Mucosa of gallbladder (tissue), 1 donor: ENCODE measurements around the gene TNFAIP8L1. TPM values are rescaled to one million over a fixed set of nuclear protein-coding genes. Genes with fewer than 3 reads are reported as not detected.

Source experiments
- DNase-seq: peaks from one replicate; pipeline ENCODE4 v3.0.0-alpha.2; 2020; ENCODE audit warnings: low spot score
- total RNA-seq: library from RNA; stranded (reverse); gene quantifications from one replicate; pipeline ENCODE4 v1.2.1, GENCODE V29; 2021
- donor health status: DM: no; HTN: no; CAD: no.

The TNFAIP8L1 gene
- total RNA-seq, 1 donor from 2014 or later: 7.3 TPM

DNA sequence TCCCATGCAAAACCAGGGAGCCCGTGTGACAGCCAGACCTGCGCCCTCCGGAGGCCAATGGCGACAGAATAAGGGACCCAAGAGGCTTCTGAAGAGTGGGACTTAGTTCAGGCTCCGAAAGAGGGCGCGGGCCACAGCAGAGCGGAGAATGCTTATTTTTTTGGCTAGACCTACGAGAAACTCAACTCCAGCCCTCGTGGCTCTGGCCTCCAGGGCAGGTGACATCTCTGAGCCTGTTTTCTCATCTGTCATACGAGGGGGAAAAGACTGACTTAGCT is 61.3 kb downstream of the TNFAIP8L1 start:
- no peak for DNase-seq

DNA sequence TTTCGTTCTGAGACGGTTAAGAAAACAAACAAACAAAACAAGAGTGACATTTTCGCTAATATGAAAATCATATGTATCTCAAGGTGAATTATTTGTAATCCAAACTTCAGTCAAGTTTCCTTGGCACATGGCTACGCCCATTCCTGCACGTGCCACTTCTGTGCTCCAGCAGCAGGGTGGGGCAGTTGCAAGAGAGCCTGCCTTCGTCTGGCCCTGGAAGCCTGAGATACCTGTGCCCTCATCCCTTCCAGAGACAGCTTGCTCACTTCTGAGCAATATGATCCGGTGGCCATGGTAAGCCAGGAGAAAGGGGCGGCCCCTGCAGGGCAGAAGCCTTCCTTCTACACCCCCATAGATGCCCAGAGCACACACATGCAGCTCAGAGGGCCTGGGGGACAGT is 62.2 kb downstream of the TNFAIP8L1 start:
- DNase-seq: no peak

DNA sequence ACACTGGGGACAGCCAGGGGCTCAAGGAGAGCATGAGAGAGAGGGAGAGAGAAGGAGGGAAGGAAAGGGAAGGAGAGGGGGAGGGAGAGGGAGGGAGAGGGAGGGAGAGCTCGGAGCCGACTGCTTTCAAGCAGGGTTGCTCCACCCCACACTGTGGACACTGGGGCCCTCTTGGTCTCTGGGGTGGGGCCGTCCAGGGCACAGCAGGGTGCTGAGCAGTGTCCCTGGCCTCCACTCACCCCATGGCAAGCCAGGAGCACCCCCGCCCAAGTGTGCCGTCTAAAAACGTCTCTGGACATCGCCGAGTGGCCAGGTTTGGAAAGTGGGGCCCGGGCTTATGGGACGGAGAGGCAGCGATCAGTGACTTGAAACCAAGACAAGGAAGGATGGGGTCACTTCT is 63.4 kb downstream of the TNFAIP8L1 start:
- no peak for DNase-seq

DNA sequence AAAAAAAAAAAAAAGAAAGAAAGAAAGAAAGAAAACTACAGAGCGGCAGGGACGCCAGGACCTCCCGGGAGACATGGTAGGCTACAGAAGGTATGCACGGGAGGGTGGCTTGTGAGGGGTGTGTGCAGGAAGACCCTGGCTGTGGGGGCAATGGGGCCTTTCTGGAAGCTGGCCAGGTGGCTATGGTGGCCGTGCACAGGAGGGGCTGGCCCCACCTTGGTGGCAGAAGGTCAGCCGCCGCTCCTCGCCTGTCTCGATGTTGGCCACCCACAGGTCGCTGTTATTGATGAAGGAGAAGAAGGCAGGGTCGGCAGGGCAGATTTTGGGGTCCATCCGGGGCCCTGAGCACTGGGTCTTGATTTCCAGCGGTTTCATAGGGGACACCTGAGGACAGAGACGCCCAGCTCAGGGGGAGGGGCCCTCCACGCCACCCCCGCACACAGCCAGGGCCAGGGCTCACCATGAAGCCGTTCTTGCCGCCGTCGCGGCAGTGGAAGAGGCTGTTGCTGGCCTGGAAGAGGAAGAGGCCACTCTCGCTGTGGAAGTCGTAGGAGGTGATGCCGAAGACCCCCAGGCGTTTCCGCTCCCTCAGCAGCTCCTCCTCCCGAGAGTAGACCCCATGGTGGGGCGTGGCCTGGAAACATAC is 64.5 kb downstream of the TNFAIP8L1 start:
- no peak for DNase-seq

DNA sequence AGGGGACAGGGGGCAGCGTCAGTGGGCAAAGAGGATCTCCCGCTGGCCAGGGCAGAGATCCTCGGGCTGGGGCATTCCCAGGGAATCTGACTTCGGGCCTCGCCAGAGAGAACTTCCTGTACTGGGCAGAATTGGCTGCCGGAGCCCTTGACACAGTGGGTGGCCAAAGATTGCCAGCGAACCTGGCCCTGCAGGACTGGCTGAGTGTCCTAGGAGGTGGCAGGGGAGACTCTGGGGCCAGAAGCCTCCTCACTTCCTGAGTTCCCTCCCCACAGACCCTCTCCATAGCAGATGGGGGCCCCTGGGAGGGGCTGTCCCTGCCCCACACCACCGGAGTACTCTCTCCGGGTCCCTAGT is 65.0 kb downstream of the TNFAIP8L1 start:
- DNase-seq: no peak

Other genes starting within 250 kb of the TNFAIP8L1 start
- gene SH3GL1, start 239.0 kb upstream of the TNFAIP8L1 start, total RNA-seq: 56.9 TPM
- 8.3 TPM for gene CHAF1A, start 236.9 kb upstream of the TNFAIP8L1 start, total RNA-seq
- 134 TPM for gene UBXN6, start 181.7 kb upstream of the TNFAIP8L1 start, total RNA-seq
- gene HDGFL2, start 167.2 kb upstream of the TNFAIP8L1 start, total RNA-seq: 54.4 TPM
- 36.4 TPM for gene PLIN4, start 121.0 kb upstream of the TNFAIP8L1 start, total RNA-seq
- 13.6 TPM for gene PLIN5, start 104.3 kb upstream of the TNFAIP8L1 start, total RNA-seq
- gene LRG1, start 99.5 kb upstream of the TNFAIP8L1 start, total RNA-seq: 16.2 TPM
- gene SEMA6B, start 79.8 kb upstream of the TNFAIP8L1 start, total RNA-seq: 5.0 TPM
- gene MYDGF, start 30.8 kb downstream of the TNFAIP8L1 start, total RNA-seq: 77.4 TPM
- 62.8 TPM for gene DPP9, start 84.3 kb downstream of the TNFAIP8L1 start, total RNA-seq
- 10.0 TPM for gene FEM1A, start 152.2 kb downstream of the TNFAIP8L1 start, total RNA-seq
- 26.8 TPM for gene TICAM1, start 192.2 kb downstream of the TNFAIP8L1 start, total RNA-seq
- gene PLIN3, start 228.2 kb downstream of the TNFAIP8L1 start, total RNA-seq: 60.2 TPM